MM.1S (cell line): Measurements from ENCODE around the gene COPZ1.

Source experiments
- DNase-seq: peaks from one replicate; pipeline ENCODE4 v3.0.0-alpha.2; 2015
- H2AFZ ChIP-seq: fragments of 300-600 bp; sonication (generic); 2 replicates; pipeline ENCODE4 v1.6.0; 2016; ENCODE audit warnings: antibody characterized with exemption, low read length
- H3F3A ChIP-seq: fragments of 300-600 bp; sonication (generic); 2 replicates; pipeline ENCODE4 v1.6.1; 2016; ENCODE audit warnings: mild to moderate bottlenecking, antibody characterized with exemption, low read length, moderate library complexity, mixed read lengths; ENCODE audit not compliant: insufficient read depth
- H3K27ac ChIP-seq: fragments of 300-600 bp; sonication (generic); 2 replicates; pipeline ENCODE4 v1.5.1; 2016; ENCODE audit warnings: mild to moderate bottlenecking, low read length
- H3K27me3 ChIP-seq: fragments of 300-600 bp; sonication (generic); replicated peaks from 2 replicates; pipeline ENCODE4 v1.6.0; 2016; ENCODE audit warnings: low read length; ENCODE audit not compliant: insufficient read depth
- H3K36me3 ChIP-seq: fragments of 300-600 bp; sonication (generic); replicated peaks from 2 replicates; pipeline ENCODE4 v1.6.1; 2016; ENCODE audit warnings: mild to moderate bottlenecking, low read length, mixed read lengths; ENCODE audit not compliant: insufficient read depth
- H3K4me1 ChIP-seq: fragments of 300-600 bp; sonication (generic); 2 replicates; pipeline ENCODE4 v1.6.1; 2016; ENCODE audit warnings: low read length, mixed read lengths
- H3K4me2 ChIP-seq: fragments of 300-600 bp; sonication (generic); 2 replicates; pipeline ENCODE4 v1.6.0; 2016; ENCODE audit warnings: low read depth, low read length
- H3K4me3 ChIP-seq: fragments of 300-600 bp; sonication (generic); 2 replicates; pipeline ENCODE4 v1.5.1; 2016; ENCODE audit warnings: low read length, mixed read lengths
- H3K79me2 ChIP-seq: fragments of 300-600 bp; sonication (generic); 2 replicates; pipeline ENCODE4 v1.6.1; 2016; ENCODE audit warnings: mixed run types, low read length, mixed read lengths
- H3K9ac ChIP-seq: fragments of 300-600 bp; sonication (generic); 2 replicates; pipeline ENCODE4 v1.6.1; 2016; ENCODE audit warnings: low read length, mixed read lengths
- H3K9me2 ChIP-seq: fragments of 300-600 bp; sonication (generic); replicated peaks from 2 replicates; pipeline ENCODE4 v1.6.1; 2016; ENCODE audit warnings: mild to moderate bottlenecking, low read length, mixed read lengths; ENCODE audit not compliant: insufficient read depth
- H3K9me3 ChIP-seq: fragments of 300-600 bp; sonication (generic); replicated peaks from 2 replicates; pipeline ENCODE4 v1.6.1; 2016; ENCODE audit warnings: mild to moderate bottlenecking, low read length, mixed read lengths; ENCODE audit not compliant: insufficient read depth
- H4K20me1 ChIP-seq: fragments of 300-600 bp; sonication (generic); 2 replicates; pipeline ENCODE4 v1.6.1; 2016; ENCODE audit warnings: mild to moderate bottlenecking, low read length, moderate library complexity, mixed read lengths; ENCODE audit not compliant: insufficient read depth
- EZH2 ChIP-seq: fragments of 300-600 bp; sonication (generic); optimal IDR thresholded peaks from 2 replicates; pipeline ENCODE3; 2017; ENCODE audit warnings: low read depth, mild to moderate bottlenecking, antibody characterized with exemption, low read length, mixed read lengths
- EZH2phosphoT487 ChIP-seq: fragments of 300-600 bp; sonication (generic); IDR thresholded peaks from 2 replicates; pipeline ENCODE4 v1.6.1; 2018; ENCODE audit warnings: antibody characterized with exemption, low read length
- TF ChIP-seq, protein P1 (sequence below): fragments of 300-600 bp; sonication (generic); IDR thresholded peaks from 2 replicates; pipeline ENCODE4 v1.5.1; 2016; ENCODE audit warnings: antibody characterized with exemption, low read length, mixed read lengths

Gene COPZ1

DNA sequence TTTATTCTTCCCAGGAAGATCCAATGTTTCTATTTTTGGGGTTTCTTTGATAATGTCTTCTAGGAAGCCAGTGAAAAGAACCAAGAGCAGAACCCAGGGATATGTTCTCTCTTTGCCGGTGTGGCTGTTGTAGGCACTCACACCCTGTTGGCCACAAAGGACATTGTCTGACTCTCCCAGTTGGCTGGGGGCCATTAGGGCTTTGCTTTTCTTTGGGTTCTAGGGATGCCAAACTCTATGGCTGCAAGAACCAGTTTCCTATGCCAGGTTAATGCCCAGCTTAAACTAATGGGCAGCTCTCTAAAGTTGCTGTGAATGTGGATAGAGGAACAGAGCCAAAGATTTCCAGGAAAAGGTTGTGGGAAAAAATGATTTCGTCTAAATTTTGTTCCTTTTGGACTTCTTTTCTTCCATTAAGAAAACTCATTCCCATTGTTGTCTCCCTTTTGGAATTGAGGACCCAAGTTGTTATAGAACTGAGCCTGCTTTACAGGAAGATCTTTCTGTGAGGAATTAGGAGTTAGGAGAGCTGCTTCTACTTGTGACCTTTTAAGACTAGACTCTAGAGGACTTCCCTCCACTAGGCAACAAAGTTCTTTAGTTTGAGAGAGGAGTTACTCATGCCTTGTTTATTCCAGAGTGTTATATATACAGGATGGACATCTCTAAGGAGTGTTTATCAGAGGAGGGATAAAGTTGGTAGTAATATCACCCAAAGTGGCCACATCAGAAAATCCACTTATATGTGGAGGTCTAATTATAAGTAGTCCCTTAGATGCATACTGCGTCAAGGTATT, 13.1 kb downstream of the COPZ1 start:
- Histone ChIP-seq H3K9me2 (no peaks in the 10 kb centered on the region), H3F3A (no peaks in the 10 kb centered on the region), H3K9me3 (no peaks in the 10 kb centered on the region), H3K79me2 (peaks cover 34% of the 10 kb centered on the region), H4K20me1 (no peaks in the 10 kb centered on the region), H3K36me3 (0 out of 2 replicates have a peak, but pooled peaks cover under 1% of the 10 kb centered on the region), H3K4me1 (no peaks in the 10 kb centered on the region), H3K4me2 (no peak overlapping the region), H3K4me3 (no peak overlapping the region), H3K27ac (no peak overlapping the region), H3K27me3 (no peaks in the 10 kb centered on the region), H2AFZ (no peak overlapping the region), H3K9ac (no peak overlapping the region)
- no peak for DNase-seq
- TF ChIP-seq, protein P1, sequence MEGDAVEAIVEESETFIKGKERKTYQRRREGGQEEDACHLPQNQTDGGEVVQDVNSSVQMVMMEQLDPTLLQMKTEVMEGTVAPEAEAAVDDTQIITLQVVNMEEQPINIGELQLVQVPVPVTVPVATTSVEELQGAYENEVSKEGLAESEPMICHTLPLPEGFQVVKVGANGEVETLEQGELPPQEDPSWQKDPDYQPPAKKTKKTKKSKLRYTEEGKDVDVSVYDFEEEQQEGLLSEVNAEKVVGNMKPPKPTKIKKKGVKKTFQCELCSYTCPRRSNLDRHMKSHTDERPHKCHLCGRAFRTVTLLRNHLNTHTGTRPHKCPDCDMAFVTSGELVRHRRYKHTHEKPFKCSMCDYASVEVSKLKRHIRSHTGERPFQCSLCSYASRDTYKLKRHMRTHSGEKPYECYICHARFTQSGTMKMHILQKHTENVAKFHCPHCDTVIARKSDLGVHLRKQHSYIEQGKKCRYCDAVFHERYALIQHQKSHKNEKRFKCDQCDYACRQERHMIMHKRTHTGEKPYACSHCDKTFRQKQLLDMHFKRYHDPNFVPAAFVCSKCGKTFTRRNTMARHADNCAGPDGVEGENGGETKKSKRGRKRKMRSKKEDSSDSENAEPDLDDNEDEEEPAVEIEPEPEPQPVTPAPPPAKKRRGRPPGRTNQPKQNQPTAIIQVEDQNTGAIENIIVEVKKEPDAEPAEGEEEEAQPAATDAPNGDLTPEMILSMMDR: no peak

DNA sequence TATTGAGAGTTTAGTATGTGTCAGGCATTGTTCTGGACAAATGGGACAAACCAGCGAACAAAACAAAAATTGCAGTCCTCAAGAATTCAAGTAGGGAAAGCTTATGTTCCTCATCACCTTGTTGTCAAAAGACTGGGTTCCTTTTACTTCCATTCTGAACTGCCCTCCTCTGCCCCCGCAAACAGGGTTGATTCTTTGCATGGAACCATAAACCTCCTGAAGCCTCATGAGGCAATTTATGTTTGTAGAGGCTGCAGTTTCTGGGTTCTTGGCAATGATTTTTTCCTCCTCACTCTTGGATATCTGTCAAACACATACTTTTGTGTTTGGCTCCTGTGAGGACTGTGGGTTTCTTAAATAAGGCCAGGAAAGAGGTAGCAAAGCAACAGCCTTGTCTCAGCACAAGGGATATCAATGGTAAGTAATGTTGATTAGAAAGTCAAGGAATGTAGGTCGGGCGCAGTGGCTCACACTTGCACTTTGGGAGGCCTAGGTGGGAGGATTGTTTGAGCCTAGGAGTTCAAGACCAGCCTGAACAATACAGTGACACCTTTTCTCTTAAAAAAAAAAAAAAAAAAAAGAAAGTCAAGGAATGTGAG, 13.9 kb downstream of the COPZ1 start:
- H3K4me1 ChIP-seq: no peaks in the 10 kb centered on the region
- 0 out of 2 replicates have a peak, but pooled peaks cover 5% of the 10 kb centered on the region for H3K36me3 ChIP-seq
- no peak overlapping the region for H2AFZ ChIP-seq
- no peak for DNase-seq
- H3K4me2 ChIP-seq: no peak overlapping the region
- H3F3A ChIP-seq: no peaks in the 10 kb centered on the region
- H4K20me1 ChIP-seq: no peaks in the 10 kb centered on the region
- TF ChIP-seq EZH2: no peak
- TF ChIP-seq, protein P1: no peak
- TF ChIP-seq EZH2phosphoT487: no peak
- H3K27ac ChIP-seq: no peak overlapping the region
- H3K27me3 ChIP-seq: no peaks in the 10 kb centered on the region
- no peak overlapping the region for H3K9ac ChIP-seq
- H3K9me2 ChIP-seq: no peaks in the 10 kb centered on the region
- no peaks in the 10 kb centered on the region for H3K9me3 ChIP-seq
- no peak overlapping the region for H3K4me3 ChIP-seq
- peaks cover 27% of the 10 kb centered on the region for H3K79me2 ChIP-seq

DNA sequence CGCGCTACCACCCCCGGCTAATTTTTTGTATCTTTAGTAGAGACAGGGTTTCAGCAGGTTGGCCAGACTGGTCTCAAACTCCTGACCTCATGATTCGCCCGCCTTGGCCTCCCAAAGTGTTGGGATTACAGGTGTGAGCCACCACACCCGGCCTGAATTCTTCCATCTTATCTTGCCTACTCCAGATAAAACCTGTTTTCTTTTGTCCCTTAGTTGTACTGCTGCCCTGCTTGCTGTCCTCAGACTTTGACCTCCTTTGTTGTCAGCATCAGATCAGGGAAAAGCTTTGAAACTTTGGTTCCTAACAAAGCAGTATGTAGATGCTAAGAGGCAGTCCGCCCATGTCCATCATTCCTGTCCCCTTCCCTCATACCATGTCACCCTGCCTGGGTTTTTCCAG, 15.9 kb downstream of the COPZ1 start:
- H3K27ac ChIP-seq: no peak overlapping the region

More for the DNA sequence above, 15.9 kb downstream of the COPZ1 start:
- Histone ChIP-seq H3K27me3 (no peaks in the 10 kb centered on the region), H3F3A (no peaks in the 10 kb centered on the region), H3K9me2 (no peaks in the 10 kb centered on the region), H2AFZ (no peak overlapping the region), H3K4me3 (no peak overlapping the region), H3K9ac (no peak overlapping the region), H3K9me3 (no peaks in the 10 kb centered on the region), H3K4me1 (no peaks in the 10 kb centered on the region), H4K20me1 (no peaks in the 10 kb centered on the region), H3K36me3 (0 out of 2 replicates have a peak, but pooled peaks cover 5% of the 10 kb centered on the region), H3K79me2 (peaks cover 19% of the 10 kb centered on the region), H3K4me2 (no peak overlapping the region)
- DNase-seq: no peak
- TF ChIP-seq EZH2 (no peak), EZH2phosphoT487 (no peak)
- TF ChIP-seq, protein P1: no peak
